HG03521 (cell line): ENCODE measurements around the gene TIMM17B.

Source experiments
- ATAC-seq: cut with Tn5 transposase; IDR thresholded peaks from one replicate; pipeline ENCODE4 v1.9.1; 2021; ENCODE audit warnings: mild to moderate bottlenecking, moderate library complexity; ENCODE audit not compliant: unreplicated experiment

TIMM17B gene

DNA sequence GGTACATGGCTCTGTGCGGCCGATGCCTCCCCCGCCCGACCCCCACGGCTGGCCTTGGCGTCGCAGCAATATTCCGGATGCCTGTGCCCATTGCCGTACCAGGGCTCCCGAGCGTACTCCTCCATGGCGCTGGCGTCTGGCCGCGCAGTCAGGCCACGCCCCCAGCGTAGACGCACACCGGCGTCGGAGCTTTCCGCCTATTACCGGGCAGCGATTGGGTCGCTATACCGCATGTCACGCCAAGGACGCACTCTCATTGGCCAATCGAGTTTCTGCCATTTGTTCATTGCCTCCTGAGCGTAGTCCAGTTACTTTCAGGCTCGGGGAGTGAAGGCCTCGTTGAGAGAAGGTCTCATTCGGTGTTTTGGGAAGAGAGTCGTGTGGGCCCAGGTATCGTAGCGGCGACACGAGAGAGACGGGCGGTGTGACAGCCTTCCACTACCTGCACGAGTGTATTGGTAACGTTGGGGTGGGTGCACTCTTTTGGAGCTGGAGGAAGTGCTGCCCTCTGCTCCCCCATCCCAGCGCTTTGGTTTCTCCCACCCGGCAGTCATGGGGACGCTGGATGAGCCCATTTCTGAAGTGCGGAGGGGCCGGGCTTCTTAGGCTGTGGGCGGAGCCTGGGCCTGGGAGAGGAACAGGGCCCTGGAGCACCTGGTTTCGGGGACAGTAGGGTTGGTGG lies at the start of gene TIMM17B, which contains the start of gene PQBP1:
Gene TIMM17B, minus strand, starts transcription at position 144 of the 682 bp plus-strand sequence. Its CDS starts 19 bp downstream, at position 125.
Gene PQBP1, plus strand, starts transcription at position 306 of the 682 bp plus-strand sequence. CDS start 580 bp downstream, outside the sequence.
- ATAC-seq = peak; percentile 93

- no peak for ATAC-seq
Observed at GRCh38 chrX:48945517-48946348, 48.2 kb upstream of the TIMM17B start.

DNA sequence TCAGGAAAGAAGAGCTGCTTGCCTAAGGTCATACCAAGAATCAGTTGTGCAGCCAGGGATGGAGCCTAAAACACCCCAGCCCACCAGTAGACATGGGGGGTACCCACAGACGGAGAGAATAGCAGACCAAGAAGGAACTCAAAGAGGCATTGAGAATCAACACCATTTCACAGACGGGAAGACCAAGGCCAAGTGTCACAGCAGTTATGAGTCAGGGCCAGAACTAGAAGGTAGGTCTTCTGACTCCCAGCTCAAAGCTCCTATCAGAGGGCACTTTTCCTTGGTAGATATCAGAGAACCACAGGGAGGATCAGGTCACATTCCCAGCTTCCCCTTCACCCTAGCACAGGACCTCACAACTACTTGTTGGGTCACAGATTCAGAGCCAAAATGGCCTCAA lies 45.3 kb upstream of the TIMM17B start:
- no peak for ATAC-seq

GRCh38 chrX:48940404-48940955 lies 42.9 kb upstream of the TIMM17B start:
- no peak for ATAC-seq

- ATAC-seq = no peak
Observed at GRCh38 chrX:48939524-48940228, 42.1 kb upstream of the TIMM17B start.

DNA sequence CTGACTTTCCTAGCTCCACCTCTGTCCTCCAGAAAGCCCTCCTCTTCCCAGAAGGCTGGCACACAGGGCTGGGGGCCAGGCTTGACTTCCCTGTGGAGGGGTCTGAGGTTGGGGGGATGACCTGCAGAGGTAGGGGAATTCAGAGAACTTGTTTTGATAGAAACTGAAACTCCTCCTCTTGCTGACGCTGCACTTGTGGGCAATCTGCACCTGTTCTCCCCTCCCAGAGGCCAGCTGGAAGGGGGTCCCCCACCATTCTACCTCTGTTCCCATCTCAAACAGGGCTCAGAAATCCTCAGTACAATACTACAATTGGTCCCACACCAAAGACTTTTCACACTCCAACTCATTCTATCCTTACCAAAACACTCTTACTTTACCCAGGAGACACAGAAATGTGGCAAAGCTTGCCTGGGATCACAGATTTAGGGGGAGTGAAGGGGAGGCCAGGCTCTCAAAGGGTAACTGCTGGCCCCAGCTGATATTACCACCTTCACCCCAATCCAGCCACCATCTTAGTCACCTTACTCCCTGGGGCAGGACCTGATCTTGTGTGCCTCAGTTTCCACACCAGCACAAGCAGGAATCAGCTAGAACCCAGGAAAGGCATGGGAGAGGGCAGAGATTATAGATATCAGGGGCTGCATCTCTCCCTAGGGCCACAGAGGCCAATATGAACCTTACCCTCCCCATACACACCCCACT lies 41.3 kb upstream of the TIMM17B start:
- ATAC-seq = peak; percentile 44

GRCh38 chrX:48937054-48937907 lies 39.7 kb upstream of the TIMM17B start:
- ATAC-seq = peak; percentile 62

DNA sequence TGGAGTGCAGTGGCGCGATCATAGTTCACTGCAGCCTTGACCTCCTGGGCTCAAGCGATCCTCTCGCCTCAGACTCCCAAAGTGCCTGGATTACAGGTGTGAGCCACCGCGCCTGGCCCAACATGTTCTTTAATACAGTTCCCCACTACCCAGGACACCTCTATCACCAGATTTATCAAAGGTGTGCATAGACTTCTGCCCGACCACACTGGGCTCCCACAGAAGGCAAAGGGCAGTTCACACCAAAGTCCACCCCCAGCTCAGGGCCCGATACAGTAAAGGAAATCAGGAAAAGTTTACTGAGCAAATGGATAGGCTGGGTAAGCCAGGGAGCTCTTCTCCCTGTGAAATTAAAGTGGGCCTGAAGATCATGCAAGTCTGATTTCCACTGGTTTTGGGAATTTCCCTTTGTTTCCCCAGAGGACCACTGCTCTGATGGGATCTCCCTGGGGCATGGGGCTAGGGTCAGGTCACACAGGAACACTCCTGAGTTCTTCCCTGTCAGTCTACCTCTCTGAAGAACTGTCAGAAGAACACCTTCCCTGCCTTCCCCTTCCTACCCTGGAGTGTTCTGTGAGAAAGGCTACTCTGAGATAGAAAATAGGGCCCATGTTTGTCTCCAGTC lies 39.0 kb upstream of the TIMM17B start:
- no peak for ATAC-seq

GRCh38 chrX:48935301-48935670 lies 37.7 kb upstream of the TIMM17B start:
- no peak for ATAC-seq

DNA sequence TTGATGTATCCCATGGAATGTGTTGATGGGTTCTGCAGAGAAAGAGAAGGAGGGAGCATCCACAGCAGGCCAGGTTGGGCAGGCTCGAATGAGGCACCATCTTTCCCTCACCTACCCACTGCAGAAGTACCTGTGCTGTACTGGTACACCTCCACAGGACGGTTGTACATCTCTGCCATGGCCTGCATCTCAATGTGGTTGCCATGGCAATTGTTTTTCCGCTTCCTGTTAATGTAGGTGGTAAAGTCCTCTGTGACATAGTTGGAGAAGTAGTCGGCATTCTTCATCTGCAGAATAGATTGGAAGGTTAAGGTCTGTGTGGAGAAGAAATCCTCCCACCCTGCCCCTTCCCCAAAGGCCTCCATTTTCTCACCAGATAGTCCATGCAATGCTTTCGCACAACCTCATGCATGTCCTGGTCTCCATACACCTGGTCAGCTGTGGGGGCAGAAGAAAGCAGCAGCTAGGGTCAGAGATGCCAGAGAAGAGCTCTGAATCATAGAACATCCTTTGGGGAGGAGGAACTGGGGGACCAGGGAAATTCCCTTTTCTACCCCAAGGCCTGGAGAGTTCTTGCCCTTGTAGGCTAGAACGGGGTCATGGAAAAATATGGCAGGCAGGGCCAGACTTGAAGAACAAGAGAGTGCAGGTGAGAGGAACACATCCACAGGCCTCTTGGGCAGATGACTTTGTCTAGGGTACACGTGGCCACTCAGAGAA lies 37.2 kb upstream of the TIMM17B start:
- ATAC-seq = no peak

GRCh38 chrX:48933757-48934156 lies 36.2 kb upstream of the TIMM17B start:
- no peak for ATAC-seq

DNA sequence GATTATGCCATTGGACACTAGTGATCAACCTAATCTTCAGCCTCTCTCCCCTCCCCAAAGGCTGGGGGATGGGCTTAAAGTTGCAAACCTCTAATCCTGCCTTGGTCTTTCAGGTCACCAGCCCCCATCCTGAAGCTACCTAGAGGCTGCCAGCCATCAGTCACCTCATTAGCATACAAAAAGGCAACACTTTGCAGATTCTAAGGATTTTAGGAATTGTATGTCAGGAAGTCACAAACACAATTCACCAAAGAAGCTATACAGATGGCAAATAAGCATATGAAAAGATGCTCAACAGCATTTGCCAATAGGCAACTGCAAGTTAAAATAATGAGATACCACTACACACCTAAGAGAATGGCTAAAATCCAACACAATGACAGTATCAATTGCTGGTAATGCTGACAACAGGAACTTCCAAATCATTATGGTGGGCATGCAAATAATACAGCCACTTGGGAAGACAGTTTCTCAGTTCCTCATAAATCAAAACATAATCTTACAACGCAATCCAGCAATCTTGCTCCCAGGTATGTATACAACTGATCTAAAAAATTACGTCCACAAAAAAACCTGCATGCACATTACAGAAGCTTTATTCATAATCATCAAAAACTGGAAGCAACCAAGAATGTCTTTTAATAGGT lies 30.3 kb upstream of the TIMM17B start:
- ATAC-seq = no peak

DNA sequence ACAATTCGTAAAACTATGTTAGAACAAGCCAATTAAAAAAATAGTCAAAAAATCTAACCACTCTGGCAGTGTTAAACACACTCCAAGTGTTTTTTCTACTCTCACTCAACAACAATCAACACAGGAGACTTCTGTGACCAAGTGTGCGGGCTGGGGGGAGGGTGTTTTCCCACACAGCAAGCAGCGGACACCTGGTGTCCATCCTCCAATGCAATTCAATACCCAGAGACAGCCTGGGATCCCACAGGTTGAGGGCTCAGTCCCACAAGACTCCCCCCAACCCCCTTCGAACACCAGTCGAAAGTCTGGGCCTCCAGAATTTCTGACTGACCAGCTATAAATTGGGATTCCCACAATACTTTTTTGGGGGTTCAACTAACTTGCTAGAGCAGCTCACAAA lies 29.6 kb upstream of the TIMM17B start:
- ATAC-seq = no peak

GRCh38 chrX:48924270-48924669 lies 26.7 kb upstream of the TIMM17B start:
- no peak for ATAC-seq

DNA sequence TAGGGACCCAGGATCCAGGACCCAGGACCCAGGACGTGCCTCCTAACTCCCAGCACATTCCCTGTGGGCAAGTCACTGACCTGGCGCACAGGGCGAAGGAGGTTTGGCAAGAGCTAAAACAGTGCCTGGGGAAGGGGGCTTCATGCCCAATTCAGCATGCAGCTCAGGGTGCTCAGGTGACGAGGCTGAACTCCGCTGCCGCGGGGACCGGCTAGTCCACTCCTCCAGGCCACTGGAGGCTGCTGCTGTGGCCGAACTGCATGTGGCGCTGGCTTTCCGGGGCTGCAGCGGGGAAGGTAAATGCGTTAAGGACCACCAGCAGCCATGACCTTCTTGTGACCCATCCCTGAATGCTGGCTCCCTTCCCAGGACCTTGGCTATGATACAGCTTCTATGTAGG lies 26.2 kb upstream of the TIMM17B start:
- no peak for ATAC-seq

- ATAC-seq = no peak
Observed at GRCh38 chrX:48920718-48921104, 23.1 kb upstream of the TIMM17B start.

- ATAC-seq = no peak
Observed at GRCh38 chrX:48919947-48920717, 22.6 kb upstream of the TIMM17B start.
